Ectodermal cell (in vitro differentiated cells): ENCODE data around the gene PTPRS. TPM values are rescaled to one million over a fixed set of nuclear protein-coding genes. Genes with fewer than 3 reads are reported as not detected.
"Not testable (repeated sequence)": the region's sequence is repeated elsewhere in the genome, so short reads cannot be mapped to it uniquely, and the experiment has no call there.

Experiments used
- H3K27ac ChIP-seq: 2 replicates; pipeline ENCODE4 v1.7.0; 2013; ENCODE audit warnings: mild to moderate bottlenecking, low read depth, low read length; ENCODE audit not compliant: insufficient read depth, poor library complexity, severe bottlenecking
- H3K27me3 ChIP-seq: 2 replicates; pipeline ENCODE4 v1.7.0; 2013; ENCODE audit warnings: mild to moderate bottlenecking, low read length; ENCODE audit not compliant: insufficient read depth, control insufficient read depth, poor library complexity, severe bottlenecking
- H3K36me3 ChIP-seq: one replicate; pipeline ENCODE4 v1.7.0; 2013; ENCODE audit warnings: low read length; ENCODE audit not compliant: control insufficient read depth, insufficient read depth
- H3K4me1 ChIP-seq: one replicate; pipeline ENCODE4 v1.7.0; 2013; ENCODE audit warnings: low read length; ENCODE audit not compliant: control insufficient read depth, insufficient read depth
- H3K4me3 ChIP-seq: 2 replicates; pipeline ENCODE4 v1.7.0; 2013; ENCODE audit warnings: low read depth, low read length, control low read depth; ENCODE audit not compliant: insufficient read depth
- H3K9me3 ChIP-seq: 2 replicates; pipeline ENCODE4 v1.7.0; 2013; ENCODE audit warnings: mild to moderate bottlenecking, low read length, moderate library complexity; ENCODE audit not compliant: control insufficient read depth
- WGBS, 2 experiments: methylation state at CpG; one replicate each; pipeline ENCODE4 v1.1.7; 2013; ENCODE audit warnings: missing lambda C conversion rate in 2 of 2; 5-methylcytosine and 5-hydroxymethylcytosine counted together
- polyA plus RNA-seq, 4 experiments: library from polyadenylated mRNA; stranded (reverse); fragments of 50-300 nt; gene quantifications; one replicate each; pipeline ENCODE4 v1.2.3, GENCODE V29; 2013

PTPRS gene
- polyA plus RNA-seq (2013, experiment 1 of 4) = 246 TPM
- 277 TPM for polyA plus RNA-seq (2013, experiment 2 of 4)
- polyA plus RNA-seq (2013, experiment 3 of 4) = 179 TPM
- 204 TPM for polyA plus RNA-seq (2013, experiment 4 of 4)

DNA sequence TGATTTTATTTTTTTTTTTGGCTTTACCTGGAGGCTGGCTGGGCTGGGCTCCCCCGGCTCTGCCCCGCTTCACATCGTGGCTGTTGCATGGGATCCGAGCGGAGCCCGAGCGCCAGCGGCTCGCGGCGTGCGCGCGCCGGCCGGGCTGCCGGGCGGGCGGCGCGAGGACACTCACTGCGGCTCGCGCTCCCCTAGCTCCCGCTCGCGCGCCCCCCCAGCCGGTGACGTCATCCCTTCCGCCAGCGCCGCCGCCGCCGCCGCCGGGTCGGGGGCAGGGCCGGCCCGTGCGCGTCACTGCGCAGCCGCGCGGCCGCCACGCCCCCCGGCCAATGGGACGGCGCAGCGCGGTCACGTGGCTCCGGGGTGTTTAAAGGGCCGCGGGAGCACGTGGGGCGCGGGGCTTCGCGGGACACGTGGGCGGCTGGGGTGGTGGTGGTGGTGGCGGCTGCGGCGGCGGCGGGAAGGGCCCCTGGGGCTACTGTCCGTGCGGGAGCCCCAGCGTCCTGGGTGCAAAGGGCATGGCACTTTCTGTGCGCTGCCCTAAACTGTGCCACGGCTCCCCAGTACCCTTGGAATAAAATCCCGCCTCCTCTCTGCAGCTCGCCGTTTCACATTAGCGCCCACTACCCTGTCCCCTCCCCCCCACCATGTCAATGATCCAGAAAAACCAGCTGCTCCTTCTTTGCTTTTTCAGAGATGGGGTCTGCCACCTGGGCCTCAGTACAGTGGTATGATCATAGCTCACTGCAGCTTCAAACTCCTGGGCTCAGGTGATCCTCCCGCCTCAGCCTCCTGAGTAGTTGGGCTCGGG lies at the start of gene PTPRS:
TSS of gene PTPRS (minus strand) at position 176 of the 811 bp plus-strand sequence. CDS start 54,672 bp downstream, outside the sequence.
- no peaks in the 10 kb centered on the region for H3K36me3 ChIP-seq
- peaks cover 19% of the 10 kb centered on the region for H3K4me1 ChIP-seq
- peak within 1 kb of the TSS; percentile 81 for H3K27ac ChIP-seq
- peaks cover 14% of the 10 kb centered on the region for H3K27me3 ChIP-seq
- H3K4me3 ChIP-seq = peak within 1 kb of the TSS; percentile 87
- H3K9me3 ChIP-seq = no peaks in the 10 kb centered on the region
- WGBS, 2 experiments = 7% methylated on average over 81 of the region's 81 CpGs

DNA sequence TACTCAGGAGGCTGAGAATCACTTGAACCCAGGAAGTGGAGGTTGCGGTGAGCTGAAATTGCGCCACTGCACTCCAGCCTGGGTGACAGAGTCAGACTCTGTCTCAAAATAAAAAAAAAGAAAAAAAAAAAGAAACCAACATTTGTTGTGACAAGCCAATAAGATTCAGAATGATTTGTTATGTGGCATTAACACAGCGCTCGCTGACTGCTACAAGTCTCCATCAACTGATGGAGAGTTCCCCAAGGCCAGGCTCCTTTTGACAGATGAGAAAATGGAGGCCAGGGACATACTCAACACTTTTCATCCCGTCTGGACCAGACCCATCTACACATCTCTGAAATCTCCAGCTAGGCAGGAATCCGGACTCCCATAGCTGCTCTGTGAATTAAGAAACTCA lies 48.7 kb upstream of the PTPRS start:
- WGBS, 2 experiments = 78 to 80% methylated on average over 6 of the region's 6 CpGs
- H3K27ac ChIP-seq = no peak overlapping the region
- H3K4me3 ChIP-seq = no peak overlapping the region
- peaks cover 20% of the 10 kb centered on the region for H3K4me1 ChIP-seq
- no peaks in the 10 kb centered on the region for H3K36me3 ChIP-seq
- no peaks in the 10 kb centered on the region for H3K27me3 ChIP-seq
- no peaks in the 10 kb centered on the region for H3K9me3 ChIP-seq

DNA sequence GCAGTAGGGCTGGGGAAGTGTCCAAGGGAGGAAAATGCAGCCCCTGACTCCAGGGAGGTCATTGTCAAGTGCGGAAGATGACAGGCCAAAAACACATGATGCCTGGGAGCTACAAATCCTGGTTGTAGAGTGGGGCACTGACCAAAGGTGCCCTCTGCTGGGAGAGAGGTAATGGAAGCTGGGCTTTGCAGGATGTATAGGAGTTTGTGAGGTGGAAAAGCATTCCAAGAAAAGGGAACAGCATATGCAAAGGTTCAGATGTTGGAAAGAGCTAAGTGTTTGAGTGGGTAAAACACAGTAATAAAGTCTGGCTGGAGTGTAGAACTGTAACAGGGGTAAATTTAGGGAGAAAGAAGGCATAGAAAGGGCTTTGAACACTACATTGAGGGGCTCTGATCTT lies 46.9 kb upstream of the PTPRS start:
- Histone ChIP-seq H3K27ac (no peak overlapping the region), H3K4me1 (peaks cover 6% of the 10 kb centered on the region), H3K9me3 (no peaks in the 10 kb centered on the region), H3K4me3 (no peak overlapping the region), H3K36me3 (no peaks in the 10 kb centered on the region), H3K27me3 (no peaks in the 10 kb centered on the region)
- WGBS, 2 experiments = 90 to 92% methylated on average over 1 of the region's 1 CpG

DNA sequence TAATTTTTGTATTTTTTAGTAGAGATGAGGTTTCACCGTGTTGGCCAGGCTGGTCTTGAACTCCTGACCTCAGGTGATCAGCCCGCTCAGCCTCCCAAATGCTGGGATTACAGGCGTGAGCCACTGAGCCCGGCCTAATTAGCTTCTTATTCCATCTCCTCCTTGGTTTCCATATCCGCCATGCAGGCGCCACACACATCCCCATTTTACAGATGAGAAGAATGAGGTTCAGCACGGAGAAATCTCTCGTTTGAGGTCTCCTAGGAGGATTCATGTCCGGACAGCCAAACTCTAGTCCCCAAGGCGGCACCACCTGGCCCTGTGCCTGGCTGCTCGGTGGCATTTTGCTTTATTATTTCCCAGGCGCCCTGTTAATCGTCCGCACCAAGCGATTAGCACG lies 46.2 kb upstream of the PTPRS start:
- Histone ChIP-seq H3K27me3 (no peaks in the 10 kb centered on the region), H3K27ac (no peak overlapping the region), H3K4me3 (no peak overlapping the region), H3K36me3 (no peaks in the 10 kb centered on the region), H3K4me1 (peaks cover 3% of the 10 kb centered on the region), H3K9me3 (no peaks in the 10 kb centered on the region)
- 89 to 90% methylated on average over 16 of the region's 16 CpGs for WGBS, 2 experiments

DNA sequence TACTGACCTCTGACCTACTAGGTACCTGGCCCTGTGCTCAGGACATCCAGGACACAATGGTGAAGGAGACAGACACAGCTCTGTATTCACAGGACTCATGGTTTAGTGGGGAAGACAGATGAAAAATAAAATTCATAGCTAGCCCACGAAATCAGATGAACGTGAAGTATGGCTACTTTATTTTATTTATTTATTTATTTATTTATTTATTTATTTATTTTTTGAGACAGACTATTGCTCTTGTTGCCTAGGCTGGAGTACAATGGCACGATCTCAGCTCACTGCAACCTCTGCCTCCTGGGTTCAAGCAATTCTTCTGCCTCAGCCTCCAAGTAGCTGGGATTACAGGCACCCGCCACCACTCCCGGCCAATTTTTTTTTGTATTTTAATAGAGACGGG lies 40.6 kb upstream of the PTPRS start:
- not testable (repeated sequence) for H3K4me3 ChIP-seq, H3K9me3 ChIP-seq, H3K27me3 ChIP-seq, H3K27ac ChIP-seq, H3K4me1 ChIP-seq, H3K36me3 ChIP-seq
- 85 to 99% methylated on average over 4 to 5 of the region's 6 CpGs for WGBS, 2 experiments

DNA sequence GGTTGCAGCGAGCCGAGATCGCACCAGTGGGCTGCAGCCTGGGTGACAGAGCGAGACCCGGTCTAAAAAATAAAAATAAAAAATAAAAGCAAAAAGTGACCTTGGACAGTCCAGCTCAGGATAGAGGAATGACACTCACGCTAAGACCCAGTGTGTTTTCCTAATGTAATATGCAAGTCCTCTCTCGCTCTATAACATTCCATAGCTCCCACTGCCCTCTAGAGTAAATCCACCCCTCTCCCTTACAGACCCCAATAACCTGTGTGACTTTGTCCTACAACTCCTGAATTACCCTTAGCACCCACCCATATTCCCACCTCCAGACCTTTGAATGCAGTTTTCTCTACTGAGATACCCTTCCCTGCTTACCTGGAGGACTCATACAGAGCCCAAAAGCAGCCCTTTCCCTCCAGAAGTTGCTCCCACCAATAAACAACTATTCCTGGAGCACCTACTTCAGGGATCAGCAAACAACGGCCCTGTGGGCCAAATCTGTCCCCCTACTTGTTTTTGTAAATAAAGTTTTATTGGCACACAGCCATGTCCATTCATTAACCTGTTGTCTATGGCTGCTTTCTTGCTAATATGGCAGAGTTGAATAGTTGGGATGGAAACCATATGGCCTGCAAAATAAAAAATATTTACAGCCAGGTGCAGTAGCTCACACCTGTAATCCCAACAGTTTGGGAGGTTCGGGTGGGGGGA lies 39.8 kb upstream of the PTPRS start:
- H3K27me3 ChIP-seq = no peaks in the 10 kb centered on the region
- no peaks in the 10 kb centered on the region for H3K9me3 ChIP-seq
- no peaks in the 10 kb centered on the region for H3K36me3 ChIP-seq
- WGBS, 2 experiments = 93% methylated on average over 8 to 9 of the region's 9 CpGs
- H3K4me1 ChIP-seq = no peaks in the 10 kb centered on the region
- H3K27ac ChIP-seq = no peak overlapping the region
- H3K4me3 ChIP-seq = no peak overlapping the region

DNA sequence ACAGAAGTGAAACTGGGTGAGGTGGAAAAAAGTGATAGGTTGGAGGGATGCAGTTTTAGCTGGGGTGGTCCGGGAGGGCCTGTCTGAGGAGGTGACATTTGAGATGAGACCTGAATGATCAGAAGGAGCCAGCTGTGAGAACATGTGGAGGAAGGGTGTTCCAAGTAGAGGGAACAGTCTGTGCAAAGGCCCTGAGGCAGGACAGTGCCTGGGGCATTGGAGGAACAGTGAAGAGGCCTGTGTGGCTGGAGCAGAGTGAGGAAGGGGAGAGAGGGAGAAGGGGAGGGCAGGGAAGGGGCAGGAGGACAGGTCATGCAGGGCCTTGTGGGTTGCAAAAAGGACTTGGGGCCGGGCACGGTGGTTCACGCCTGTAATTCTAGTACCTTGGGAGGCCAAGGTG lies 36.3 kb upstream of the PTPRS start:
- Histone ChIP-seq H3K4me3 (no peak overlapping the region), H3K27me3 (no peaks in the 10 kb centered on the region), H3K9me3 (no peaks in the 10 kb centered on the region), H3K27ac (no peak overlapping the region), H3K4me1 (no peaks in the 10 kb centered on the region), H3K36me3 (no peaks in the 10 kb centered on the region)
- 92 to 94% methylated on average over 4 of the region's 4 CpGs for WGBS, 2 experiments

DNA sequence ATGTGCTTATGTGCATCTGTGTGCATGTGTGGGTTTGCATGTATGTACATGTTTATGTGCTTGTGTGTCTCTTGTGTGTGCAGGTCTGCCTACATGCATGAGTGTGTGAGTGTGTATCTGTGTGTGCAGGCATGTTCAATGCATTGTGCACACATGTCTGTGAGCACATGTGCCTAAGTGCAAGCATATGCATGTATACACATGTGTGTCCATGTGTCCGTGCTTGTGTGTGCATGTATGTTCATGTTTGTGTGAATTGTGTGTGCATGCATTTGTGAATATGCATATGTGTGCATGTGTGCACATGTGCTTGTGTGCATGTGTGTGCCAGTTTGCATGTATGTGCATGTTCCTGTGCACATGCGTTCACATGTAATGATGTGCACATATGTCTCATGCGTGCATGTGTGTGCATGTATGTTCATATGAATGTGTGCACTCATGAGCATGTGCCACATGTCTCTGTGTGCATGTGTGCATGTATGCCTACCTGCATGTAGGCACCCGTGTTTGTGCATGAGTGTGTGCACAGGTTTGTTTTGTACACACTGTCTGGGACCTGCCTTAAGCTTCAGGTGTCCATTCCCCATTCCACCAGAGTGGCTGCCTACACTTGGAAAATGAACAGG lies 32.1 kb upstream of the PTPRS start:
- no peaks in the 10 kb centered on the region for H3K27me3 ChIP-seq
- no peak overlapping the region for H3K27ac ChIP-seq
- H3K4me3 ChIP-seq = no peak overlapping the region
- WGBS, 2 experiments = 78 to 83% methylated on average over 4 of the region's 4 CpGs
- H3K36me3 ChIP-seq = no peaks in the 10 kb centered on the region
- no peaks in the 10 kb centered on the region for H3K9me3 ChIP-seq
- H3K4me1 ChIP-seq = no peaks in the 10 kb centered on the region

DNA sequence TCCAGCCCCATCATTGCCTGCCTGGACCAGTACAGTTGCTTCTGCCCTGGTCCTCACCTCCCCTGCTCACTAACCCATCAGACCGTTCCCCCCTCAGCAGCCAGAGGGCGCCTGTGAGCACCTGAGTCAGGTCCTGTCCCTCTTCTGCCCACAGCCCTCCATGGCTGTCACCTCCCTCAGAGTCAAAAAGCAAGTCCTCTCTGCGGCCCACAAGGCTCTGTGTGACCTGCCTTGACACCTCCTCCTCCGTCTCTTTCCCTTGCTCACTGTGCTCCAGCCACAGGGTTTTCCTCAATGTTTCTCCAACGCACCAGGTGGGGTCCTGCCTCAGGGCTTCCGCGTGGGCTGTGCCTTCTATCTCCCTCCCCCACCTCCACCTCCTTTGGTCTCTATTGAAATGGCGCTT lies 29.4 kb upstream of the PTPRS start:
- no peaks in the 10 kb centered on the region for H3K27me3 ChIP-seq
- H3K4me3 ChIP-seq = no peak overlapping the region
- H3K9me3 ChIP-seq = no peaks in the 10 kb centered on the region
- no peak overlapping the region for H3K27ac ChIP-seq
- no peaks in the 10 kb centered on the region for H3K36me3 ChIP-seq
- WGBS, 2 experiments = 29 to 32% methylated on average over 8 of the region's 8 CpGs
- H3K4me1 ChIP-seq = no peaks in the 10 kb centered on the region

DNA sequence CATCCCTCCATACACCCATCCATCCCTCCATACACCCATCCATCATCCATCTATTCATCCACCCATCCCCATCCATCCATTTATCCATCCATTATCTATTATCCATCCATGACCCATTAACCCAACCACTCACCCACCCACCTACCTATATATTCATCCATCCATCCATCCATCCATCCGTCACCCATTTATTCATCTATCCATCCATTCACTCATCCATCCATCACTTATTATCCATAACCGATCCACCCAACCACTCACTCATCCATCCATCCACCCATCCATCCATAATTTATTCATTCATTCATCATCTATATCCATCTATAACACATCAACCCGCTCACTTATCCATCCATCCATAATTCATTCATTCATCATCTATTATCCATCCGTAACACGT lies 28.7 kb upstream of the PTPRS start:
- WGBS, 2 experiments = 90 to 93% methylated on average over 5 of the region's 5 CpGs
- Histone ChIP-seq H3K4me1 (no peaks in the 10 kb centered on the region), H3K27ac (no peak overlapping the region), H3K27me3 (no peaks in the 10 kb centered on the region), H3K4me3 (no peak overlapping the region), H3K36me3 (no peaks in the 10 kb centered on the region), H3K9me3 (no peaks in the 10 kb centered on the region)
